HG02885 (cell line): ENCODE measurements around the gene CLCF1.
A peak's percentile ranks its signal among the peaks of the same experiment; 100 is the strongest.

Source experiments
- ATAC-seq: cut with Tn5 transposase; IDR thresholded peaks from one replicate; pipeline ENCODE4 v1.9.1; 2021; ENCODE audit warnings: mild to moderate bottlenecking; ENCODE audit not compliant: unreplicated experiment, poor library complexity

Gene CLCF1

GRCh38 chr11:67372993-67373647, at the start of gene CLCF1:
CLCF1 (minus strand) TSS chr11:67373598; CDS start chr11:67373539, 59 bp downstream.
- ATAC-seq, result peak; percentile 5

DNA sequence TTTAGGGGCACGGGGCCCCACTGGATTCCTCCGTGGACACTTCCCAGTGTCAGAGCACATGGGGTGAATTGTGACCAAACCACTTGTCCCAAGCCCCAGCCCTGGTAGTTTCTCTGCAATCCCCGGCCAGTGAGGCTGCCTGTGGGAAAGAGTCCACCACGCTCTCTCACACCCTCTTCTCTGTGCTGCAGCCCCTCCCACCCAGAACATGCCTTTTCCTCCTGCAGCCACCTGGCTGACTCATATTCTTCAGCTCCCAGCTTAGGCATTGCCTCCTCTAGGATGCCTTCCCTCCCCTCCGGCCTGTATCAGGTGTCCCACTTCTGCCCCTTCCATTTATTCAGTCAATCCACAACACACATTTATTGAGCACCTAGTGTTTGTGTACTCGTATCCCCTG, 49.5 kb upstream of the CLCF1 start:
- no peak for ATAC-seq

DNA sequence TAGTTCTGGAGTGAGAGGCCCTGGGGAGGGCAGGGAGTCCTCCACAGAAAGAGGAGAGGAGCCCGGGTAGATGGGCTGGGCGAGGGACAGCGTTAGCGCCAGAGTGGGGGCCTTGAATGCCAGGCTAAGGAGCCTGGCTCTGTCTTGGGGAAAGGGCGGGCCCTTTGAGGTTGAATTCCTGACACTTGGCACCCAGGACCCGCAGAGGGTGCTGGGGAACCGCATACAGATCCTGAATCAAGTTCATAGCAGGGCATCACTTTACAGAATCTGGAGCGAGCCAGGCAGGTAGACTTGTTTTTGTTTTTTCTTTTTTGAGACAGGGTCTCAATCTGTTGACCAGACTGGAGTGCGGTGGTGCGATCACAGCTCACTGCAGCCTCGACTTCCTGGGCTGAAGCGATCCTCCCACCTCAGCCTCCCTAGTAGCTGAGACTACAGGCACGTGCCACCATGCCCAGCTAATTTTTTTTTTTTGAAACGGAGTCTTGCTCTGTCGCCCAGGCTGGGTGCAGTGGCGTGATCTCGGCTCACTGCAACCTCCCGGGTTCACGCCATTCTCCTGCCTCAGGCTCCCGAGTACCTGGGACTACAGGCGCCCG, 48.1 kb upstream of the CLCF1 start:
- no peak for ATAC-seq

GRCh38 chr11:67420646-67421429, 47.4 kb upstream of the CLCF1 start:
- peak; percentile 88 for ATAC-seq

DNA sequence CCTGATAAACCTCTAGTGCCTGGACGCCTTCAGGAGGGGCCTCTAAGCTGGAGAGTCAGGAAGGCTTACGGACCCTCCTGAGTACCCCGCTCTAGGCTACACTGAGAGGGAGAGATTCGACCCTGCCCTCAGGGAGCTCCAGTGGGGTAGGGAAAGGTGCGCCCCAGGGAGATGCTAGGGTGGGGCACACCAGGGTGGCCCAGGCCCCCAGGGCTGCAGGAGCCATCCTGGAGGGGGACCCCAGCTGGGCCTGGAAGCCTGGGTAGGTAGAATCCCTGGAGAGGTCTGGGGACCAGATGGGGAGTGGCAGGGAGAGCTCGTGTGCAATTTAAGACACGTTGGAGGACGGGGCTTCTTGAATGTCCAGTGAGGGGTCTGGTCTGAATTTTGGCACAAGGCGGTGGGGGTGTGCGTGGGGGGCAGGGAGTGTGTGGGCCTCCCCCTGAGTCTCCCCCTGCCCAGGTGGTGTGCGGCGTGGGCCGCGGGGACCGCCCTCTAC, 46.8 kb upstream of the CLCF1 start:
- no peak for ATAC-seq

GRCh38 chr11:67419325-67420049, 46.1 kb upstream of the CLCF1 start:
- ATAC-seq, result no peak

DNA sequence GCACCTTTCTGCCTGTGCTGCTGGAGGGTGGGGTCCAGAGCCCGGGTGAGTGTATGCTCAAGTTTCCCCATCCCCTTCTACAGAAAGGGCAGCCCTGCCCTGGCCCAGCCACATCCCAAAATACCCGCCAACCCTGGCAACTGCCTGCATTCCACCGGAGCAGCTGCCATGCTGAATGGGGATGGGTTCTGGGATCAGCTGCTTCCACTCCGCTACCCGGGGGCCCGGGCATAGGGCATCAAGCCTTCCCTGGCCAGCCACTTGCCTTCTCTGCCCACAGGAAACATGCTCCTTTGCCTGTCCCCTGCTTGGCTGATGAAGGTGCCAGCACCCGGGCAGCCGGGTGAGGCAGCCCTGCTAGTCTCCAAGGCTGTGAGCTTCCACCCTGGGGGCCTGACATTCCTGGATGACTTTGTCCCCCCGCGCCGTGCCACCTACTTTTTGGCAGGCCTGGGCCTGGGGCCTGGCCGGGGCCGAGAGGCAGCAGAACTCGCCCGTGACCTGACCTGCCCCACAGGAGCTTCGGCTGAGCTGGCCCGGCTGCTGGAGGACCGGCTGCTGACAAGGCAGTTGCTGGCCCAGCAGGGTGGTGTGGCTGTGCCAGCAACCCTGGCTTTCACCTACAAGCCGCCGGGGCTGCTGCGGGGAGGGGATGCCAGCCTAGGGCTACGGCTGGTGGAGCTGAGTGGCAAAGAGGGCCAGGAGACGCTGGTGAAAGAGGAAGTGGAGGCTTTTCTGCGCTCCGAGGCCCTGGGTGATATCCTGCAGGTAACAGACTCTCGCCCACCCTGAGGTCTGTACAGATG, 45.3 kb upstream of the CLCF1 start:
- ATAC-seq, result no peak

GRCh38 chr11:67417425-67417824, 44.0 kb upstream of the CLCF1 start:
- ATAC-seq, result no peak

DNA sequence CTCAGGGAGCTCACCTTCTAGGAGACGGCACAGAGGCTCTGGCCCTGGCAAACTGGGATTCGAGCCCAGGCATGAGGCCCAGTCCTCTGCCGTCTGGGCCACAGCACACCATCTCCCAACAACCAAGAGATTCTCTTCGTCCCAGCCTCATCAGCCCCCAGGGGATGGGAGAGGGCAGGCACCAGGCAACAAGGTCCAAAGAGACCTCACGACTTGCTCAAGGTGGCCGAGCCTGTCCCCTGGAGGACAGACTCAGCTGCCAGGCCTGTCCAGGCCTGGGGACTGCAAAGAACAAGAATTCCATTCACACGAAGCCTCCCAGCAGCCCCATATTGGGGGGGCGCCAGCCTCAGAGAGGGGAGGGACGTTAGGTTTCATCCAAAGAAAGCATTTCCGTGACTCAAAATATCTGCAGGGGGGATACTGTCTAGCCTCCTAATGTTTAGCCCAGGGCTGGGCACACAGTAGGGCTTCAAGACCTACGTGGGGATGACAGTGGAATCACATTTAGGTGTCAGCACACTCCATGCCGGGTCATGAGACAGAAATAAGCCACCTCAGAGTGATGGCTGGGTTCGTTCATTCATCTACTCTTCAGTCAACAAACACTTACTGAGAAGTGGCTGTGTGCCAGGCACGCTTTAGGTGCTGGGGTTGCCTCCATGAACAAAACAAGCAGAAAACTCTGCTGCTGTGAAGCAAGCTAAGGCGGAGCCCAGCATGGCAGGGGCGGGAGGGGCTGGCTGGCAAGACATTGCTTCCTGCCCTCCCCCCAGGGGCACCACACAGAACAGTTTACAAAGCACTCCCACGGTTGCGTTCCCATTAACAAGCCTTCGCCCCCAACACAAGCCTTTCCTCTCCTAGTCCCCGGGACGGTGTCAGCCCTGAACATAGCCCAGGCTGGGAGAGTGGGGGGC, 43.3 kb upstream of the CLCF1 start:
- ATAC-seq, result no peak

- no peak for ATAC-seq
These were observed 42.3 kb upstream of the CLCF1 start, which contains the start of gene CARNS1 for GRCh38 chr11:67415501-67416304. CARNS1 (plus strand) TSS chr11:67415678; CDS start chr11:67416200, 522 bp downstream.

DNA sequence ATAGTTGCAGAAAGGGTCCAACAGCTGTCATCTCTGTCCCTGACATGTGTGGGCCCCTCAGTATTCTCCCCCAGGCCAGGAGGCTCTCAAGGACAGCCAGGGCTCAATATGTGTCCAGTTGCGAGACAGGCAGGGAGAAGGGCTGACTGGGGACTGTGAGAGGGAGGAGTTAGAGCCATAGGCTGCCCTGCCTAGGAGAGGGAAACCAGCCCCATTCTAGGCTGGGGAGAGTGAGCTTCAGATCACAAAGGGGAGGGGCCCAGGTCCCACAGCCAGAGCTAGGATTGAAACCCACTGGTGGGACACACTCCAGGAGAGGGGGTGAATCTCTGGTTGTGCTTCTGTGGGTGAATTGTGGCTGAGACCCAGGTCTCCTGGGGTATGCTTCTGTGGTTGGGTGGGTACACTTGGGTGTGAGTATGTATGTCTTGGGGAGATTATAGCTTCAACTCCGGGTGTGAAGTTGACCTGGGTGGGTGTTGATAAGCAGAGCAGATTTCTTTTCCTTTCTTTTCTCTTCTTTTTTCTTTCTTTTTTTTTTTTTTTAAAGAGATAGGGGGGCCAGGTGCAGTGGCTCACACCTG, 40.0 kb upstream of the CLCF1 start:
- no peak for ATAC-seq

GRCh38 chr11:67412495-67413179, 39.2 kb upstream of the CLCF1 start:
- no peak for ATAC-seq

GRCh38 chr11:67411785-67412152, 38.4 kb upstream of the CLCF1 start:
- no peak for ATAC-seq

DNA sequence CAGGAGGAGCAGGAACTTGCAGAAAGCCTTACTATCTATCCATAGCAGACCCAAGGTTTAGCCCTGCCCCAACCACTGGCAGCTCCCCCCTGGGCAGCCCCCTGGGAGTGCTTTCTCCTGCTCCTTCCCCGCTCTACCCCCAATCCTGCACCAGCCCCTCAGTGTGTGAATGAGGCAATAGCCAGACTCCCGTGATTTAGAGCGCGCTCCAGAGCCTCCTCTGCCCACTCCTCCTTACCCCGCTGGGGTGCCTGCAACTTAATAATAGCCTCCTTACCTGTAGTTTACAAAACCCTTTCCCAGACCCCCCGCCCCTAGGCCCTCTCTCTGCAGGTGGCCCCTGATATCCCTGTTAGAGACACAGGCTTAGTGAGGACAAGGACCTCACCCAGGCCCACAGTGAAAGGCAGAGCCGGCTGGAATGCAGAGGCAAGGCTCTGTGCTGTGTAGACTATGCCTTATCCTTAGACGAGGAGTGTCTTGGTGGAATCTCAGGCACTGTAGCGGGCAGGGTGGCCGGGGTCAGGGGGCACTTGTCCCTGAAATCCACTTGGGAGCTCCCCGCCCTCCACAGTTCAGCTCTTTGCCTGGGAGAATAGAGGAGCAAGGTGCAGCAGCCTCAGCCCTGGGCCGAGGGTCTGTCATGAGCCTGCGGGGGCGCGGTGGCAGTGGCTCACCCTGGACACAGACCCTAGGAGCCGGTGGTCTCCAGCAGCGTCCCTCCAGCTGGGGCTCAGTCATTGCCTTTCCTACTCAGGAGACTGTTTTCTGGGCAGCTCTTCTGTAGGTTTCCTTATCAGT, 37.8 kb upstream of the CLCF1 start:
- no peak for ATAC-seq

GRCh38 chr11:67410369-67410831, 37.0 kb upstream of the CLCF1 start:
- ATAC-seq, result no peak

DNA sequence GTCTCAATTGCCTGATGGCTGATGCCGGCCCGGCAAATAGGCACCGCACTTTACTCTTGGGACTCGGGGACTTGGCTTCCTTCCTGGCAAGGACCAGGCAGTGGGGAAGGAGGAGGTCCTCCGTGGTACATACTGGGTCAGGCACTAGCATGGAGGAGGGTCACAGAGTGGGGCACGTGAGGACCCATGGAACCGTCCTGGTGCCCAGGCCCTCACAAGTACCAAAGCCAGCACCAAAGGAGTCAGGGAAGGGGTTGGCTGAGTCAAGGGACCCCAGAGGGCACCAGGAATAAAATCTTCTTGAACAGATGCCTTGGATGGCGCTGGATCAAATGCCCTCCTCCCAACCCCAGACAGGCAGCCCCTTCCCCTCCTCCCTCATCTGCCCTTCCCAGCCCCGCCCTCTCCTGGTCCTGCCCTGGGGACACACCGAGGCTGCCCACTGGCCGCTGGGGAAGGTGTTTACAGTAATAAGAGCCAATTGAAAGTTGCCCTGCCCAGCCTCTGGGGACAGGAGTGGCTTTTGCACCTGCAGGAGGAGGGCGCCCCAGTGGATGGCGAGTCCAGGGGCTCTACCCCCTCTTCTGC, 36.5 kb upstream of the CLCF1 start:
- no peak for ATAC-seq
